Activated B cell treated with CpG ODN at 0.5 μM for 24 hours (primary cell): ENCODE data around the gene OTULINL. TPM values are rescaled to one million over a fixed set of nuclear protein-coding genes. Genes with fewer than 3 reads are reported as not detected.

ENCODE experiments used
- ATAC-seq: fragments of 200-7000 bp; cut with Tn5 transposase; one replicate; pipeline ENCODE4 v1.10.0; 2021; ENCODE audit warnings: low read depth, mild to moderate bottlenecking, moderate library complexity
- CTCF ChIA-PET: fragments of 350-600 bp; sonication (Branson Sonifier 250); formaldehyde crosslinking; loops from one replicate; lab custom pipeline; 2021; ENCODE audit warnings: antibody characterized with exemption; lab: Charles Lee
- POLR2A ChIA-PET: fragments of 350-600 bp; sonication (Branson Sonifier 250); formaldehyde crosslinking; loops from one replicate; lab custom pipeline; 2021; ENCODE audit warnings: antibody characterized with exemption; lab: Charles Lee
- DNase-seq: peaks from one replicate; pipeline ENCODE4 v3.0.0; 2022
- H3K27ac Mint-ChIP-seq: one replicate; pipeline ENCODE4 v1.8.0; 2020; ENCODE audit warnings: mixed read lengths
- H3K27me3 Mint-ChIP-seq: one replicate; pipeline ENCODE4 v1.8.0; 2021; ENCODE audit warnings: mixed read lengths
- H3K36me3 Mint-ChIP-seq: one replicate; pipeline ENCODE4 v1.8.0; 2021; ENCODE audit warnings: low read depth, mixed read lengths
- H3K4me1 Mint-ChIP-seq: one replicate; pipeline ENCODE4 v1.8.0; 2021; ENCODE audit warnings: mixed read lengths
- H3K4me3 Mint-ChIP-seq: one replicate; pipeline ENCODE4 v1.8.0; 2020; ENCODE audit warnings: mild to moderate bottlenecking, mixed read lengths
- H3K9me3 Mint-ChIP-seq: one replicate; pipeline ENCODE4 v1.8.0; 2020; ENCODE audit warnings: mixed read lengths
- intact Hi-C: fragments of 100-400 bp; cut with micrococcal nuclease; formaldehyde crosslinking; loops from one replicate; pipeline ENCODE4 v1.15.1; 2024
- total RNA-seq: library from RNA; stranded (reverse); gene quantifications from 2 replicates; pipeline ENCODE4 v1.2.3, GENCODE V29; 2022
- TF ChIP-seq, protein P1 (sequence below): fragments of 200-600 bp; IDR thresholded peaks from one replicate; pipeline ENCODE4 v1.8.0; 2022; ENCODE audit warnings: antibody characterized with exemption, mild to moderate bottlenecking

OTULINL gene
- total RNA-seq, 1 donor from 2014 or later, result 0.69 TPM

DNA sequence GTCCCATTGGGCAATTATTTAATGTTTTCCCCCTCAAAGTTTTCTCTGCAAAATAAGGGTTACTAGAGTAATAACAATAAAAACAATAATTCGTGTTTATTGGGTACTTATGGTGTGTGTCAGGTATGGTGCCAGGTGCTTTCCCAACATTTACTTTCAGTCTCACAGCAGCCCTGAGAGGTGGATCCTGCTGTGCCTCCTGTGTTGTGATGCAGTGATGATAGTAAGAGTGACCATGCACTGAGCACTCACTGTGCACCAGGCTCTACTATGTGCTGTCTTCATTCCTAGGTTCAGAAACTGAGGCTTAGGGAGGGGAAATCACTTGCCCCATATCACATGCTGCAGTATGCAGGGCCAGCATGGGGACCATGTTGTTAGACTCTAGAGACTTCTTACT lies 15.5 kb downstream of the OTULINL start:
- intact Hi-C loops, result no loop called here
- POLR2A ChIA-PET, result no interaction called here
- CTCF ChIA-PET, result no interaction called here
- Mint-ChIP-seq H3K27me3 (no peaks in the 10 kb centered on the region), H3K4me1 (peaks cover 32% of the 10 kb centered on the region), H3K9me3 (no peaks in the 10 kb centered on the region), H3K27ac (no peak overlapping the region), H3K4me3 (no peak overlapping the region), H3K36me3 (no peaks in the 10 kb centered on the region)
- TF ChIP-seq, protein P1, sequence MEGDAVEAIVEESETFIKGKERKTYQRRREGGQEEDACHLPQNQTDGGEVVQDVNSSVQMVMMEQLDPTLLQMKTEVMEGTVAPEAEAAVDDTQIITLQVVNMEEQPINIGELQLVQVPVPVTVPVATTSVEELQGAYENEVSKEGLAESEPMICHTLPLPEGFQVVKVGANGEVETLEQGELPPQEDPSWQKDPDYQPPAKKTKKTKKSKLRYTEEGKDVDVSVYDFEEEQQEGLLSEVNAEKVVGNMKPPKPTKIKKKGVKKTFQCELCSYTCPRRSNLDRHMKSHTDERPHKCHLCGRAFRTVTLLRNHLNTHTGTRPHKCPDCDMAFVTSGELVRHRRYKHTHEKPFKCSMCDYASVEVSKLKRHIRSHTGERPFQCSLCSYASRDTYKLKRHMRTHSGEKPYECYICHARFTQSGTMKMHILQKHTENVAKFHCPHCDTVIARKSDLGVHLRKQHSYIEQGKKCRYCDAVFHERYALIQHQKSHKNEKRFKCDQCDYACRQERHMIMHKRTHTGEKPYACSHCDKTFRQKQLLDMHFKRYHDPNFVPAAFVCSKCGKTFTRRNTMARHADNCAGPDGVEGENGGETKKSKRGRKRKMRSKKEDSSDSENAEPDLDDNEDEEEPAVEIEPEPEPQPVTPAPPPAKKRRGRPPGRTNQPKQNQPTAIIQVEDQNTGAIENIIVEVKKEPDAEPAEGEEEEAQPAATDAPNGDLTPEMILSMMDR, result no peak
- DNase-seq, result no peak
- ATAC-seq, result no peak

DNA sequence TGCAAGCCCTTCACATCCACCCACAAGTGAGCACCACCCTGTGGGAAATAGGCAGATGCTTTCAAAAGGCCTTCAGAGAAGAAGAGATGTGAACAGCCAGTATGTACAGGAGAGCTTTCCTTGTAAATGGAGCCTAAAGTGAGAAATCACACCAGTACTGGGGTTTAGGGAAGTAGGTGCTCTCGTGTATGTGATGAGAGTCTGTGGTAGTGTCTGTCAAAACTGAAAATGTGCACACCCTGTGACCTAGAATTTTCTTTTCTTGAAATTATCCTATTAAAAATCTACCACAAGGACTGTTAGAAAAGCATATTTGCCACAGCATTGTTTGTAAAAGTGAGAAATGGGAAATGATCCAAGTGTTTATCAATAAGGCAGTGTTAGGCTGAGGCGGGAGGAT lies 16.6 kb downstream of the OTULINL start:
- DNase-seq (no peak), ATAC-seq (no peak)
- no peak overlapping the region for H3K27ac Mint-ChIP-seq
- intact Hi-C loops, result no loop called here
- ChIA-PET POLR2A (no interaction called here), CTCF (no interaction called here)
- H3K36me3 Mint-ChIP-seq, result no peaks in the 10 kb centered on the region
- H3K9me3 Mint-ChIP-seq, result no peaks in the 10 kb centered on the region
- TF ChIP-seq, protein P1, result no peak
- H3K27me3 Mint-ChIP-seq, result no peaks in the 10 kb centered on the region
- peaks cover 28% of the 10 kb centered on the region for H3K4me1 Mint-ChIP-seq
- H3K4me3 Mint-ChIP-seq, result no peak overlapping the region

DNA sequence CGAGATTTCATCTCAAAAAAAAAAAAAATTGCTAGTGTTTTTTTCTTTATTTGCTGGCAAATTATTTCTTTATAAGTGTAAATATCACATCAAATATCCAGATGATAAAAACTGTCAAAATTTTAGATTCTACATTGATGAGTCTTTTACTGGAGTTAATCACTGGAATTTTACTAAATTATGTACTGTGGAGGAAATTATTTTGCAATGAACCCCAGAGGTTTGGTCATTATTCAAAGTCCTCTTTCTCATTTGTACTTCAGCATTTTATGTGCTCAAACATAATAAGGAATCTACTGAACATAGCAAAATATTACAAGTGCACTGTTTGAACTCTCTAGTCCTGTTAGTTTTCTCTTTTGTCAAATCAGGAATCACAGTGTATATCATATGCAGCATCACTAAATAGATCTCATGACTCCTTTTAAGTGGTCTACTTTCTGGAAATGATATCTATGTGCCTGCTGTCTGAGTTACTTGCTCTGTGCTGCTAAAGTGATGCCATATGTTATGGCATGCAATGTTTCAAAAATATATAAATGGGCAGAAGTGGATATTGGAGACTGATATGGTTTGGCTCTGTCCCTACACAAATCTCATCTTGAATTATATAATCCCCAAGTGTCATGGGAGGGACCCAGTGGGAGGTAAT lies 18.0 kb downstream of the OTULINL start:
- H3K4me3 Mint-ChIP-seq, result no peak overlapping the region
- DNase-seq (no peak), ATAC-seq (no peak)
- H3K27me3 Mint-ChIP-seq, result no peaks in the 10 kb centered on the region
- peaks cover 17% of the 10 kb centered on the region for H3K4me1 Mint-ChIP-seq
- POLR2A ChIA-PET, result no interaction called here
- TF ChIP-seq, protein P1, result no peak
- no peaks in the 10 kb centered on the region for H3K36me3 Mint-ChIP-seq
- intact Hi-C loops, result no loop called here
- H3K27ac Mint-ChIP-seq, result no peak overlapping the region
- CTCF ChIA-PET, result no interaction called here
- no peaks in the 10 kb centered on the region for H3K9me3 Mint-ChIP-seq

DNA sequence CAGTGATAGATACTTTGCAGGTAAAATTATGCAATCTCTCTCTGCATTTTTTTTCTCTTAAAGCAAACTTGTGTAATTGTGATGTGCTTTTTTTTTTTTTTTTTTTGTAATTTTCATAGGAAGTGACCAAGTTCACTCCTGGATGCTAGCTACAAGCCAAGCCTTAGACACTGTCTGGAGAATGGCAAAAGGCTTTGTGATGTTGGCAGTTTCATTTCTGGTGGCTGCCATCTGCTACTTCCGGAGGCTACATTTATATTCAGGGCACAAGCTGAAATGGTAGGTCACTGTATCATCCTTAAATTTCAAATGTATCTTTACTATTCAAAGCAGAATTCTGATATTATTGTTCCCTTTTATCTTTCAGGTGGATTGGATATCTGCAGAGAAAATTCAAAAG lies 19.3 kb downstream of the OTULINL start:
- intact Hi-C loops, result no loop called here
- TF ChIP-seq, protein P1, result no peak
- Mint-ChIP-seq H3K4me1 (peaks cover 5% of the 10 kb centered on the region), H3K36me3 (no peaks in the 10 kb centered on the region), H3K27ac (no peak overlapping the region), H3K4me3 (no peak overlapping the region), H3K27me3 (no peaks in the 10 kb centered on the region), H3K9me3 (no peaks in the 10 kb centered on the region)
- ATAC-seq (no peak), DNase-seq (no peak)
- ChIA-PET CTCF (no interaction called here), POLR2A (interaction anchor here (0.6 kb wide), 1 partner anchor 314 kb away, joined by 4 read pairs; no protein-coding TSS in a partner anchor)

DNA sequence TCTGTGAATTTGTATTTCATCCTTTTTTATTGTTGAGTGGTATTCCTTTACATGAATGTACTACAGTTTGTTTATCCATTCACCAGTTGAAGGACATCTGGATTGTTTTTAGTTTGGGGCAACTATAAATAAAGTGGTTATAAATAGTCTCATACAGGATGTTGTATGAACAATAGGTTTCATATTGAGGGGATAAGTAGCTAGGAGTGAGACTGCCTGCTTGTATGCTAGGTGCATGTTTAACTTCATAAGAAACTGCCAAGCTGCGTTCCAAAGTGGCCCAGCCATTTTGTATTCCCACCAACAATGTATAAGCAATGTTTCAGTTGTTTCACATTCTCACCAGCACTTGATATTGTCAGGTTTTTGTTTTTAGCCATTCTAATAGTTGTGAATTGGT lies 21.5 kb downstream of the OTULINL start:
- Mint-ChIP-seq H3K4me3 (no peak overlapping the region), H3K4me1 (no peaks in the 10 kb centered on the region), H3K27ac (no peak overlapping the region), H3K9me3 (no peaks in the 10 kb centered on the region), H3K36me3 (no peaks in the 10 kb centered on the region), H3K27me3 (no peaks in the 10 kb centered on the region)
- TF ChIP-seq, protein P1, result no peak
- ATAC-seq, result no peak
- CTCF ChIA-PET, result no interaction called here
- intact Hi-C loops, result no loop called here
- DNase-seq, result no peak
- POLR2A ChIA-PET, result no interaction called here
